COR-L47 (cell line): ENCODE measurements around the gene OR52H1.
"Not testable (repeated sequence)": the region's sequence is repeated elsewhere in the genome, so short reads cannot be mapped to it uniquely, and the experiment has no call there.

Experiments used
- DNase-seq: peaks from one replicate; lab custom pipeline; 2025; lab: John Stamatoyannopoulos, UW

The OR52H1 gene

DNA sequence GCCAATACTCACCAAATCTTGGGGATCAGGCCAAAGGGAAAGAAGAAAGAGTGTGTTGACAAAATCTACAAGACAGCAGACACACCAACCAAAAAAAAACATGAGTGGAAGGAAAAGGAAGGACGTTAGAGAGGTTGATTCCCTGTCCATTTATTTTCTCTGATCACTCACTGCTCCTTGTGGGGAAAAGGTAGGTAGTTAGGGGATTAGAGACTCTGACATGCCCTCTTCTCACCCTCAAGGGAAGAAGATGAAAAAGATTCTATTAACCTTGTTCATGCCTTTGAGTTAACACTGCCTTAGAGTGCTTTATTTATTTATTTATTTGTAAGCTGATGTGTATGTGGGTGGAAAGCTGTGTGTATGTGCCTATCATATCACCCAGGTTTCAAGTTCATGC is at the start of gene OR52H1:
TSS of gene OR52H1 (minus strand) at position 101 of the 400 bp plus-strand sequence. CDS start 3,035 bp downstream, outside the sequence.
- DNase-seq: no peak

DNA sequence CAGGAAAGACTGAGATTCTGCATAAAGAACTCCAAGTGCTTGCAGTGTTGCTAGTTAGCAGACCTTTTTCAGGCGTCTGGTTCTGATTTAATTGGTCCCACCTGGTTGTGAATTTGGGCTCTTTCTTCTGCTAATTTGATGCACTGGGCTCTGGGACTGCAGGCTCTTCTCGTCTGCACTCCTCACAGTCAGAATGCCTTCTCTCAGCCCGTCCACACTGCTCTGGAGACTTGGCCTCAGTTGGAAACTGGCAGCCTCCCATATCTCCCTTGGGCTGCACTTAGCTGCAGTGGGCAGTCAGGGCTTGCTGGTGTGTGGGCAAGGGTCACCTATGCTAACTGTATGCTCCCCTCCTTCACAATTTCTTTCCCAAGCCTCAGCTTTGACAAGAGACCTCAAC is 49.6 kb upstream of the OR52H1 start:
- DNase-seq: no peak

DNA sequence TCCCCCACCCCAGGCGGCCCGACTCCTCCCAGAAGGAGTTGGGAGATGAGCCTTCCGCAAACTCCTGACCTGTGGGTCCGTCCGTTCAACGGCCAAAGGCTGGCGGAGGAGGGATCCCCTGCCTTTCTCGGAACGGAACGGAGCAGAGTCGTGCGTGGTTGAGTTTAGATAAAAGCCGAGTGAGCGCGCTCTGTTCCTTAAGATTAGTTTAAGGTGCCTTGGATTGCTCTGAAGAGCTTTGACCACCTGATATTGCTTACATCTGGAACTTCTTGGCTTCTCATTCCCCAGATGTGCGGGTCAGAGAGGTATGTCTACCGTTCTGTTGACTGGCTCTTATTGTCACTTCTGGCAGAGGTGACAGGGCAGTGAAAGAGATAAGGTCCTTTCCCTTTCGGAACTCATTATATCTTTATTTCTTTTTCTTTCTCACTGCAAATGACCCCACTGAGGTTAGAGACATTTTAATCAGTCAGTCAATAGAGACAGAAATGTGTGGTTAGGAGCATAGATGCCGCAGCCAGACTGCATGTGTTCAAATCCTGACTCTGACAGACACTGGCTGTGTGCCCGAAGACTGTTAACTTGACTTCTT is 48.4 kb upstream of the OR52H1 start, which contains the start of gene TRIM6:
TSS of gene TRIM6 (plus strand) at position 31 of the 595 bp plus-strand sequence. CDS start at position 292, 261 bp downstream.
- DNase-seq: no peak

DNA sequence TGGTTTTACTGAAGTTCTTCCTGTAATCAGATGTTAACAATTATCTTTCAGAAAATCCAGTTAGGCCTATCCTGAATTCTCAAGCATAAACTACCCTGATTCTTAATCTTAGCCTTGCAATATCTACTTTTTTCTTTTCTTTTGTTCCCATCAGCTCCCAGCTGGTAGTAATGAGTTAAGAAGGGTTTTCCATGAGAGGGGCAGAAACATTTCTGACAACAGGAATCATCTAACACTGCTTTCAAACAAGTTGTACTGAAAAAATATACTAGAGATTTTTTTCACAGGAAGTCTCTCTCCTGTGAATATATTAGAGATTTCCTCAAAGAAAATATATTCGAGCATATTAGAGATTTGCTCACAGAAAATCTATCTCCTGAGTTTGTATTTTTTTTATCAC is 44.8 kb upstream of the OR52H1 start:
- no peak for DNase-seq

DNA sequence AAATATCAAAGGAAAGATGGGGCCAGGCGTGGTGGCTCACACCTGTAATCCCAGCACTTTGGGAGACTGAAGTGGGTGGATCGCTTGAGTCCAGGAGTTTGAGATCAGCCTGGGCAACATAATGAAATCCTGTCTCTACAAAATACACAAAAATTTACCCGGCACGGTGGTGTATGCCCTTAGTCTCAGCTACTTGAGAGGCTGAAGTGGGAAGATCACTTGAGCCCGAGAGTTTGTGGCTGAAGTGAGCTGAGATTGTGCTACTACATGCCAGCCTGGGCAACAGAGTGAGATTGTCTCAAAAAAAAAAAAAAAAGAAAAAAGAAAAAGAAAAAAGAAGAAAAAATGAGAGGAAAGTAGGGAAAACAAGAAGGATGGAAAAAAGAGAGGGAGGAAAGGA is 44.3 kb upstream of the OR52H1 start:
- DNase-seq: no peak

DNA sequence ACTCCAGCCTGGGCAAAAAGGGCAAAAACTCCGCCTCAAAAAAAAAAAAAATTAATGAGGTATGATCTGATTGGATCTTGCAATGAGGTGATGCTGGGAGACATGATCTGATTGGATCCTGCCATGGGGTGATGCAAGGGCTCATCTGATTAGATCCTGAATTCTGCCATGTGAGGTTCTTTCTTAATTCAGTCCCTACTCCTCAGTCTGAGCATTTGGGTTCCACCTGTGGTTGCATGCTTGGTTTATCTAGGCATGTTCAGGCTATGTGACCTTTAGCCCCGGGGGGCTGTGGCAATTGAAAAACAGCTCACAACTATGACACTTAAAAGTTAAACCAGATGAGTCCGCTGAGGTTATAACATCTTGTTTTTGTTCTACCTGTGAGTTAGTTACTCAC is 43.3 kb upstream of the OR52H1 start:
- no peak for DNase-seq

DNA sequence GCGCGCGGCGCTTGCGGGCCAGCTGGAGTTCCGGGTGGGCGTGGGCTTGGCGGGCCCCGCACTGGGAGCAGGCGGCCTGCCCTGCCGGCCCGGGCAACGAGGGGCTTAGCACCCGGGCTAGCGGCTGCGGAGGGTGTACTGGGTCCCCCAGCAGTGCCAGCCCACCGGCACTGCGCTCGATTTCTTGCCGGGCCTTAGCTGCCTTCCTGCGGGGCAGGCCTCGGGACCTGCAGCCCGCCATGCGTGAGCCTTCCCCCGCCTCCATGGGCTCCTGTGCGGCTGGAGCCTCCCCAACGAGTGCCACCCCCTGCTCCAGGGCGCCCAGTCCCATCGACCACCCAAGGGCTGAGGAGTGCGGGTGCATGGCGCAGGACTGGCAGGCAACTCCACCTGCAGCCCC is 41.6 kb upstream of the OR52H1 start:
- not testable (repeated sequence) for DNase-seq

DNA sequence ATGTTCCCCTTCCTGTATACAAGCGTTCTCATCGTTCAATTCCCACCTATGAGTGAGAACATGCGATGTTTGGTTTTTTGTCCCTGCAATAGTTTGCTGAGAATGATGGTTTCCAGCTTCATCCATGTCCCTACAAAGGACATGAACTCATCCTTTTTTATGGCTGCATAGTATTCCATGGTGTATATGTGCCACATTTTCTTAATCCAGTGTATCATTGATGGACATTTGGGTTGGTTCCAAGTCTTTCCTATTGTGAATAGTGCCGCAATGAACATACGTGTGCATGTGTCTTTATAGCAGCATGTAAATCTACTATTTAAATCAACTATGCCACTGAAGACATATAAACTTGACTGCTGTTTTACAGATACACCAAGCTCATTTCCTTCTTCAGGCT is 36.1 kb upstream of the OR52H1 start:
- not testable (repeated sequence) for DNase-seq

DNA sequence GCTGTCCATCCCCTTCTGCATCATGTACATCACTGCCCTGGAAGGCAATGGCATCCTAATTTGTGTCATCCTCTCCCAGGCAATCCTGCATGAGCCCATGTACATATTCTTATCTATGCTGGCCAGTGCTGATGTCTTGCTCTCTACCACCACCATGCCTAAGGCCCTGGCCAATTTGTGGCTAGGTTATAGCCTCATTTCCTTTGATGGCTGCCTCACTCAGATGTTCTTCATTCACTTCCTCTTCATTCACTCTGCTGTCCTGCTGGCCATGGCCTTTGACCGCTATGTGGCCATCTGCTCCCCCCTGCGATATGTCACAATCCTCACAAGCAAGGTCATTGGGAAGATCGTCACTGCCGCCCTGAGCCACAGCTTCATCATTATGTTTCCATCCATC is 32.7 kb upstream of the OR52H1 start:
- no peak for DNase-seq

DNA sequence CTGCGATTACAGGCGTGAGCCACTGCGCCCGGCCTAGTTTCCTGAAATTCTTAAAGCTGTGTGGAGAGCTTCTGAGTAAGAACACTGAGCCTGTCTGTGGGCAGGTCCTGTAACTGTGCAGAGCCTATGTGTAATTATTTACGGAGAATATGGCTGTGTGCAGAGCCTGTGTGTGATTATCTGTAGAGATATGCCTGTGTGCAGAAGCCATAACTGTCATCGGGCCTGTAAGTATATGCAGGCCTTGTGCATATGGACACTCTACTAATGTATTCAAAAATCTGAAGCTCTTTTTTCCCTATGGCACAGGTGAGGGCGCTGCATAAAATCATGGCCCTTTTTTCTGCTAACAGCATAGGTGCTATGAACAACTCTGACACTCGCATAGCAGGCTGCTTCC is 32.2 kb upstream of the OR52H1 start, which contains the start of gene OR52B6:
TSS of gene OR52B6 (plus strand) at position 301 of the 400 bp plus-strand sequence. CDS start at position 301, 0 bp downstream.
- DNase-seq: no peak

DNA sequence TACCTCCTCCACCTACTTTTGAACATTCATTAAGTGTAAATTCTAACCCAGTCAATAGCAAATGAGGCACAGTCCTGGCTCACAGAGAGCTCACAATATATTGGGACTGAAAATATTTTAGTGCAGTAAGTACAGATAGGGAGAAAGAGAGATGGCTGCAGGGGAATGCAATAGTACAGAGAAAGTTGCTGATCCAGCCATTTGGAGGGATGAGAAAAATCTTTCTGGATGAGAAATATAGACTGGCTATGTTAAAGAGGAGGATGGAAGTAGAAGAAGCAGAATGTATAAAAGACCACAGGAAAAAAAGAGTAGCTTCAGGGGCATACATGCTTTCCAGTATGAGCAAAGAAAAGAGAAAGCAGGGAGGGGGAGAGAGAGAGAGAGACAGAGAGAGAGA is 28.8 kb upstream of the OR52H1 start:
- no peak for DNase-seq

DNA sequence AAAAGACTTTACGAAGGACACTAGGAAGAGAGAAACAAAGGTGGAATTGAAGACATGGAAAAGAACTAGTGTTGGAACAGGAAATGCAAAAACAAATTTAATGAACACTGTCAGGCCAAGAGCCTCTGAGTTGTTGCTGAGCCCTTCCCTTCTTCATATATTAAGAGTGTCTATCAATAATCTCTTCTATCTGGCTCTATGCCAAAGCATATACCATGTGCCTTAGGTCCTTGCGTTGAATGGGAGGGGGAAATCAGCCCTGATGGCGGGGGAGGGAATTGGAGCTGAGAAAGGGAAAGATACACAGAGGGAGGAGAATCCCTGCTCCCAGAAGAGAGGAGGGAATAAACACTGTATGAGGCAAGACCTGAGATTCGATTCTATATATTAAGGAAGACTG is 26.8 kb upstream of the OR52H1 start:
- no peak for DNase-seq

DNA sequence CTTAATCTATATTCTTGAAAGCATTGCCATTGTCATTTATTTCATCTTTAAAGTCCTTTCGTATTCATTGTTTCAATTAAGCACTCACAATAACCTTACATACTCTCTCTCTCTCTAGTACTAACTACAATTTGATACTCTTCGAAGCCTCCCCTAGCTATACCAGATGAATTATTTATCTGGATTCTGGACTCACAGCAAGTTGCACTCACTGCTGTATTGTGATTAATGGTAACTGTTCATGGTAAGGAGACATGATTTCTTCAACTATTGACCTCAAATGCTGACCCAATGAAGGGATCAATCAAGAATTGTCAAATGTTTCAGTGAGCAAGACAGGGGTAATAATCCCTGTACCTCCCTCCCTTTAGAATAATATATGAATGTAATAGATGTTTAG is 26.3 kb upstream of the OR52H1 start:
- DNase-seq: no peak

DNA sequence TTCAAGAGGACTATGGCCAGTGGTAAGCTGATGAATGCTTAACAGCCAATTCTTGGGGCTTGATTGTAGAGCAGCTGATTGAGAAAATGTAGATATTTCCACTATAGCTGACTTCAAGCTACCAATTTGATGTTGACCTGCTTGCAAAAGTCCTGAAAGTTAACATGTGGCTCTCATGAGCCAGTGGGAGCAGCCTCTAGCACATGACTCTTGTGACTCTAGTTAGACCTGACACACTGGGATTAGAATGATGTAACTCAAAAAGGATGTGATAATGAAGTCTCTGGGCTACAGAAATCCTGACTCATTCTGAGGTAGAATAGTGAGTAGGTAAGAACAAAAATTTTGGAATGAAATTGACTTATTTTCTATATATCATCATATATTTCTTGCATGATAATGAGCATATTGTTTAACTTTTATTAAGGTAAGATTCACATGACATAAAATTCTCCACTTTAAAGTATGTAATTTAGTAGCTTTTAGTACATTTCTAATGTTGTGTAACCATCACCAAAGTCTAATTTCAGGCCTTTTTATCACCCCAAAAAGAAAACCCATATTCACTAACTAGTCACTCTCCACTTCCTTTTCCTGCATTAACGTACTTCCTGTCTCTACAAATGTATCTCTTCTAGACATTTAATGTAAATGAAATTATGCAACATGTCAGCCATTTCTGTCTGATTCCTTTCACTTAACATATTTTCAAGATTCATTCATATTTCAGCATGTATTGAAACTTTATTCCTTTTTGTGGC is 16.1 kb upstream of the OR52H1 start:
- no peak for DNase-seq

DNA sequence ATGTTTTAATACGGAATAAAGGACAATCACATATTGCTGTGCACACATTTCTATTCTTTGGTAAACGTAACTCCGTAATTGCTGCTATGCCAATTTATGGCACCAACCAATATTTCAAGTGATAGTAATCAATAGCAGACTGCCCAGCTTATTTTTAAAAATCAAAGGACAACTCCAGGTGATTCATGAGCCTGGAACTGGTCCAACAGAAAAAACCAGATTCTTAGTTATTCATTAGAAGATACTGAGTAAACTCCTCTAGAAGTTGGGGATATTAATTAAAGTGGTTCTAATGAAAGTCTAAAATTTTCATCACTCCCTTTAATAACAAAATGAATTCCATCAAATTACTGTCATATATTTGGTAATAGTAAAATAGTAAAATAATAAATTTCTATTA is 9.4 kb upstream of the OR52H1 start:
- no peak for DNase-seq

DNA sequence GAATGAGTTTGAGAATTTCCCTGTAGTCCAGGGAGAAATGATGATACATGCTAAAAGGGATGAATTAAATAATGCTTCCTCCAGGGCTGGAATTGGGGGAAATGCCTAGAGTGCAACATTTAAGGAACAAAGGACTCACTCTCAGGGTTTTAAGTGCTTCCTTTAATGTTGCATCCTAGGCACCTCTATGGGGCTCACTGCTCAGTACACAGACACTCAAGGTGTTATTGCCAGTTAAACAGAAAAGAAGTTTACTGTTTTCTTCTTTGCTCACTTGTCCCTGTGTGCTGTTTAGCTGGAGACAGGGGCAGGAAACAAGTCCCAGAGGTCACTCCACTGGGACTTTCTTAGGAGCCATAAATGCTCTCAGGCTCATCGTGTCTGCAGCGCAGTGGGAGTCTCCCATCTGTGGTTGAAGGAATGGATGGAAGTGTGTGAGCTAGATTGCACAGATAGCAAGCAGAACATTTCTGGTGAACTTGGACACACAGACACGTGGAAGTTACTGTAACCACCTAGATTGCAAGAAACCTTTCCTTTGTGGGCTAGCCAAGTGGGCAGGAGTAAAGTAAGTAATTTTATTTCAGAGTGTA is 8.4 kb upstream of the OR52H1 start:
- no peak for DNase-seq

DNA sequence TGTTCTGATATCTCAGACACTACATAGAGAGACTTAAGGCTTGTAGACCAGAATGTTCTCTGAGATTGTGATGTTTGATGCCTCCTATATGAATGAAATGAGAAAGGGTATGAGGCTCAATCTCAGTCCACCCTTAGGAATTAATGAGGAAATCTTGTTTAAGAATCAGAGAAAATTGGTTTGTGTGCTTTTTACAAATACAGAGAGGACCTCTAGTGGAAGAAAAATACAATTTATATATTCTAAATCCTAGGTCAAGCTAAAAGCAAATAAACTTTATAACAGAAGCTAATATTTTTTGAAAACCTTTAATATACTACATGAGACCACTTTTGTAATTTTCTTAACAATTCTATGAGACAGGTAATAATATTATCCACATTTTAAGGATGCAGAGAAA is 5.0 kb upstream of the OR52H1 start:
- DNase-seq: no peak

DNA sequence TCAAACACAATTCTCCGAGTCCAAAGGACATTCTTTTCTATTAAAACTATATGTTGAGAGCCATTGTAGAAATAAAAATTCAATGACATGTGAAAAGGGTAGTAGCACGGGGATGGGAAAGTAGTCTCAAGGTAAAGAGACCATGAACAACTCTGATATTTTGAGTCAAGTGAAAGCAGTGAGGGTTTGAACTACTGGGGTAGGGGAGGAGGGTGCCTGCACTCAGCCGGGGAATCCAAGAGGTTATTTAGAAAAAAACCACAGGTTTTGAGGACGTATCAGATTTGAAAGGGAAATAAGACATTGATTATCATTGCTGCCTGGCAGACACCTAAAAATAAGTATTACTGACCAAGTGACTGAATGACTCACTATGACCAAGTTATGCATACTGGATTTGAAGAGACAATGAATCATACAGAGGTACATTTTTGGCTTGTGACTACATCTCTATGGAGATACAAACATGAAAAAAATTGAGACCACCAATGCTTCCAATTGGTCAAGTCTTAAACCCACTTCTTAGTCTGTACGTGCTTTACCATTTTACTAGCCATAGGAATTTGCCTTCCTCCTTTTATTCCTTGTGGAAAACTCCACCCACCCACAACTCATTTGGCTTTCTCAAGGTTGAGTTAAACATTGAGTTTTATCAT is 2.2 kb upstream of the OR52H1 start:
- DNase-seq: no peak

DNA sequence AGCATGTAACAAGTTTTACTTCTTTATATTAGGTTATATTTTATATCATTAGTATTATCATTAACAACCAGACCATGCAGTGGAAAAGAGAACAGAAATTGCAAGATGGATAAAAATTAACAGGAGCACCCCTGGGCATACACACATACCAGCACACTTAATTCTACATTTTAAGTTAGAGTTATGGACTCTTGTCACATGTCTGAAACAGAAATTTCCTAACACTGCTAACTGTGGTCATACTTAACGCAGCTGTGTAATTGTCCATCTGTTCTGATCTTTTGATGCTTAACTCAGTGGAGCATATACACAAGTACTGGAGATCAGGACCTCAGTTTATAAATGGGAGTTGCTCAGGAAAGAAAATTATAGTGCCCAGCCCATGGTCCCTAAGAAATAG is 358 bp downstream of the OR52H1 start:
- no peak for DNase-seq

DNA sequence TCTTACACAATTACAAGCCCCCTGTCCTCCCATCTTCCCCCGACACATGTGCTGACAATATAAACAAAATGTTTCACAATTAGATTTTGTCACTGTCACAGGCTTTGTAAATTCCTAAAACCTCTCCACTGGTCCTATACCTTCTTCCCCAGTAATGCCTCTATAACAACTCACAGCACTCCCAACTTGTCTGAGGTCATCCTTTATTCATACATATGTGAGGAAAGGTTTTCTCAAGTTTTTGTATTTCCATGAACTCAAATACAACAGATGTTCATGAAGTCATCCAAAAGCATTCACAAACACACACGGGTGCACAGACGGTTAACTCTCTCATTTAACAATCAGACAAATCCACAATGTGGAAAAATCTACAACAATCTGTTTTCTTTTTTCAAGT is 1.9 kb downstream of the OR52H1 start:
- no peak for DNase-seq

DNA sequence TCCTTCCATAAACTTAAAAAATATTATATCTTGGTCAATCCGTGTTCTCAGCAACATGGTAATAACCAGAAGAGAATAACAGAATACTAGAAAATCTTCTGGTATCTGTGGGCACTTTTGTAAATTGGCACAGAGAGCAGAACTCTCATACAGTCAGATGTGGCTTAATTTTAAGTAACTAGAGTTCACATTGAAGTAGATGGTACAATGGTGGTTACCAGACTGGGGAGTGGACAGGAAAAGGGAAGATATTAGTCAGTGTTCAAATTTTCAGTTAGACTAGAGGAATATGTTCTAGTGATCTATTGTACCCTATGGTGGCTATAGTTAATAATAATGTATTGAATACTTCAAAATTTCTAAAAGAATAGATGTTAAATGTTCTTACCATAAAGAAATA is 6.9 kb downstream of the OR52H1 start:
- no peak for DNase-seq

DNA sequence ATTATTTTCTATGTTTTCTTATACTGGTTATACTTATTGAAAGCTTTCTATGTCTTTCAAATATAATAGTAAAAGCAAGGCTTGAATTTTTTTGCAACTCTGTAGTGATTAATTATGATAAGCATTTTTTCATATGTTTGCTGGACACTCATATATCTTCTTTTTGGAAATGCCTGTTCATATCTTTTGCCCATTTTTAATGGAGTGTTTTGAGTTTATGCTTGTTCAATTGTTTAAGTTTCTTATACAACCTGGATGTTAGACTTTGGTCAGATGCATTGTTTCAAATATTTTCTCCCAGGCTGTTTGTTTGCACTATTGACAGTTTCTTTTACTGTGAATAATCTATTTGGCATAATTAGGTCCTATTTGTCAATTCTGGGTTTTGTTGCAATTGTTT is 11.9 kb downstream of the OR52H1 start:
- DNase-seq: no peak

DNA sequence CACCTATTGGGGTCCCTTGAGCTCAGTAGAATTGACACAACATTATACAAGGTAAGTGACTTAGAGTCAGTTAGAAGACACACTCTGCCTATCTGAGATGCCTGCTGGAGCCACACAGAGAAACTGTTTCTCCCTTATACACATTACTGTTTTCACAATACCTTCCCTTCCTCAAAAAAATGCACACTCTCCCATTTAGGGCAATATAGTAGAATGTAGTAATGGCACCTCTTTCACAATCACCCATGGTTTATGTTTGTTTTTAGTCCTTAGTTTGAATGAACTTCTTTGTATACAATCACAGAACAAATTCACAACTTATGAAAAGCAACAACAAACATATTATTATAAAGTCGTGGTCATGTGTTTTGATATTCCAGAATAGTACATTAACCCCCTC is 14.3 kb downstream of the OR52H1 start:
- DNase-seq: no peak
